Brain microvascular endothelial cell (primary cell): ENCODE data around the gene CFH.

Source experiments
- DNase-seq: peaks from one replicate; pipeline ENCODE4 v3.0.0-alpha.2; 2020
- H3K27ac ChIP-seq: fragments of 250-450 bp; sonication (Bioruptor Pico); 2 replicates; pipeline ENCODE4 v1.5.1; 2020; ENCODE audit warnings: mild to moderate bottlenecking, moderate library complexity
- H3K27me3 ChIP-seq: fragments of 250-450 bp; sonication (Bioruptor Pico); replicated peaks from 2 replicates; pipeline ENCODE4 v1.5.1; 2020; ENCODE audit warnings: mild to moderate bottlenecking
- H3K36me3 ChIP-seq: fragments of 250-450 bp; sonication (Bioruptor Pico); replicated peaks from 2 replicates; pipeline ENCODE4 v1.5.1; 2020; ENCODE audit warnings: mild to moderate bottlenecking
- H3K4me3 ChIP-seq: 2 replicates; pipeline ENCODE4 v1.5.1; 2011; ENCODE audit warnings: low read depth, mild to moderate bottlenecking, control low read depth, low read length, moderate library complexity
- in situ Hi-C: cut with HindIII; loops from 2 replicates; pipeline ENCODE4 v1.10.0; 2017; ENCODE audit warnings: low sequenced_read_pairs, low pct_ligation_motif_present
- TF ChIP-seq, protein P1 (sequence below): IDR thresholded peaks from 2 replicates; pipeline ENCODE4 v1.5.1; 2011; ENCODE audit warnings: low read depth, mild to moderate bottlenecking, moderate library complexity, low read length, control low read depth, inconsistent platforms; ENCODE audit errors: missing control alignments

Gene CFH

DNA sequence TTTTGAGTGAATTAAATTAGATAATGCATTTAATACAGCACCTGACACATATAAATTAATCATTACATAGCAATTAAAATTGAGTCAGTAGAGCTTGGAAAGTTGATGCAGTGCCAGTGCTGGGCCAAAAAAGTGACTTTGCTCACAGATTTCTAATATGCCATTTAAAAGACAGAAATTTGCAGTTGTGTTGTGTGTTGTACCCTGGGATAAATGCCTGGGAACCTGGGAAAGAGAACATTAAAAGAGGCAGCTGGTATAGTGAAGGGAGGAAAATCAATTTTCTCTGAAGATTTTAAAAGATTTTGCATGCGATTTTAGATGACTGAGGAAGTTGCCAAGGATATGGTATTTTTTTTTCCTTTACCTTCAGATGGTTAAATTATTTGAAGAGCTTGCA lies 10.9 kb upstream of the CFH start:
- in situ Hi-C loops, result no loop called here
- Histone ChIP-seq H3K27ac (no peak overlapping the region), H3K4me3 (no peak overlapping the region), H3K27me3 (no peaks in the 10 kb centered on the region), H3K36me3 (no peaks in the 10 kb centered on the region)
- TF ChIP-seq, protein P1, sequence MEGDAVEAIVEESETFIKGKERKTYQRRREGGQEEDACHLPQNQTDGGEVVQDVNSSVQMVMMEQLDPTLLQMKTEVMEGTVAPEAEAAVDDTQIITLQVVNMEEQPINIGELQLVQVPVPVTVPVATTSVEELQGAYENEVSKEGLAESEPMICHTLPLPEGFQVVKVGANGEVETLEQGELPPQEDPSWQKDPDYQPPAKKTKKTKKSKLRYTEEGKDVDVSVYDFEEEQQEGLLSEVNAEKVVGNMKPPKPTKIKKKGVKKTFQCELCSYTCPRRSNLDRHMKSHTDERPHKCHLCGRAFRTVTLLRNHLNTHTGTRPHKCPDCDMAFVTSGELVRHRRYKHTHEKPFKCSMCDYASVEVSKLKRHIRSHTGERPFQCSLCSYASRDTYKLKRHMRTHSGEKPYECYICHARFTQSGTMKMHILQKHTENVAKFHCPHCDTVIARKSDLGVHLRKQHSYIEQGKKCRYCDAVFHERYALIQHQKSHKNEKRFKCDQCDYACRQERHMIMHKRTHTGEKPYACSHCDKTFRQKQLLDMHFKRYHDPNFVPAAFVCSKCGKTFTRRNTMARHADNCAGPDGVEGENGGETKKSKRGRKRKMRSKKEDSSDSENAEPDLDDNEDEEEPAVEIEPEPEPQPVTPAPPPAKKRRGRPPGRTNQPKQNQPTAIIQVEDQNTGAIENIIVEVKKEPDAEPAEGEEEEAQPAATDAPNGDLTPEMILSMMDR, result no peak
- no peak for DNase-seq

DNA sequence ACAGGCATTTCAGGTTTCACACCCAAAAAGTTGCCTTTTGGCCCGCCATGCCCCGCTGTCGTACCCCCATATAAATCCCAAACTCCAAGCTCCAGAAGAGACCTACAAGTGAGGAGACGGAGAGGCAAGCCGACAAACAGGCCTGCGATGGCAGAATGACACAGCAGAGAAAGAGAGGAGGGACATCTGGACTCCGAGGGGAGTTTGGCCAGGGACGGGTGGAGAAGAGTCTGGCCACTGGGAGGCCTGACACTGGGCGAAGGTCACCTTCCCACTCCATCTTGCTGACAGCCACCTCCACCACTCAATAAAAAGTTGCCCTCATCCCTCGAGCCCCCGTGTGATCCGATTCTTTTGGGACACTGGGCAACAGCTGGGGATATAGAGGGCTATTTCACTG lies 1.9 kb upstream of the CFH start:
- TF ChIP-seq, protein P1, result no peak
- Histone ChIP-seq H3K36me3 (no peaks in the 10 kb centered on the region), H3K27me3 (no peaks in the 10 kb centered on the region), H3K4me3 (no peak overlapping the region), H3K27ac (no peak overlapping the region)
- DNase-seq, result no peak
- in situ Hi-C loops, result no loop called here

DNA sequence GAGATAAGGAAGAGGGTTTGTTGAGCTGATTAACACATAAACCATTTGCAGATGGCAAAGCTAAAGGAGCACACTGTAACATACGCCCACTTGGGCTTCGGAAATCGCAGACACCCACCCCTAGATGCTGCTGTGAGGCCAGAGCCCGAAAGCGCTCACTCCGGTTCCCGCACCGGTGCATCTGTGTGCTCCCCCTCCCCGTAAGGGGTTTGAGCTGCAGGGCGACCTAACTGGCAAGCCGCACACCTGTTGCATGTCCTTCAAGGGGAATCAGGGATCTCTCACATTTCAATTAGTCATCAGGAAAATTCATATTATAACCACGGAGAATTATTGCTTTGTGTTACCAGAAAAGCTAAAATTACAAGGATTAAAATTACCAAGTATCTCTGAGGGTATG lies 1.4 kb upstream of the CFH start:
- in situ Hi-C loops, result no loop called here
- no peak overlapping the region for H3K27ac ChIP-seq
- H3K4me3 ChIP-seq, result no peak overlapping the region
- no peaks in the 10 kb centered on the region for H3K36me3 ChIP-seq
- TF ChIP-seq, protein P1, result no peak
- no peaks in the 10 kb centered on the region for H3K27me3 ChIP-seq
- no peak for DNase-seq

DNA sequence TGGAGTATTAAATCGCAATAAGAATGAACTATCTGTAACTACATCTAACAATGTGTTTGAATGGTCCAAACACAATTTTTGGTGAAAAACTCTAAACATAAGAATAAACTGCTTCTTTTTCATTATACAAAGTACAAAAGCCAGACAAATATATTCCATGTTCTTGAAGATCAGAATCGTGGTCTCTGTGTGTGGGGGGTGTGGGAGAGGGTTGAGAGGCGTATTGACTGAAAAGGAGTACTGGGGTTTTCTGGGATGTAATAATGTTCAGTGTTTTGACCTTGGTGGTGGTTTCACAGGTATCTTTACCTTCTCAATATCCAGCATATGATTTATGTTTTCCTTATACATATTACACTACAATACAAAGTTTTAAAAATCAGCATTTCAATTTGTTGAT lies 764 bp upstream of the CFH start:
- Histone ChIP-seq H3K27me3 (no peaks in the 10 kb centered on the region), H3K27ac (peak overlapping the region; percentile 26), H3K36me3 (no peaks in the 10 kb centered on the region), H3K4me3 (no peak overlapping the region)
- TF ChIP-seq, protein P1, result no peak
- in situ Hi-C loops, result no loop called here
- DNase-seq, result no peak

DNA sequence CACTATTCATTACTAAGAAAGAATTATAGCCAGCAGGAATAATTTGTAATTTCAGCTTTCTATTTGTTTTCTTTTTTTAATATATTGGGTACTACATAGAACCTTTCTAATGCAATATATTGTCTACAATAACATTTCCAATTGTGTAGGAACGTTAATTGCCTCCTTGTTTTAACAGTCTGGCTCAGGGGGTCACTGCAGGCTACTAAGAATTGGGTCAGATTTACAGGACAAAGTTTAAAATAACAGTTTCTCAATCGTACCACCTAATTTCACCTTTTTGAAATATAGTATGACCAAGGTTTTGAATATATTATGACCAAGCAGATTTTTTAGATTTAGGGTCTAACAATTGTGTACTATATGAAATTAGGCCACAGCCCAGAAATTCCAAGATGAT lies 2.4 kb downstream of the CFH start:
- H3K36me3 ChIP-seq, result no peaks in the 10 kb centered on the region
- in situ Hi-C loops, result no loop called here
- no peak overlapping the region for H3K27ac ChIP-seq
- TF ChIP-seq, protein P1, result no peak
- DNase-seq, result no peak
- no peaks in the 10 kb centered on the region for H3K27me3 ChIP-seq
- H3K4me3 ChIP-seq, result peak overlapping the region; percentile 54

DNA sequence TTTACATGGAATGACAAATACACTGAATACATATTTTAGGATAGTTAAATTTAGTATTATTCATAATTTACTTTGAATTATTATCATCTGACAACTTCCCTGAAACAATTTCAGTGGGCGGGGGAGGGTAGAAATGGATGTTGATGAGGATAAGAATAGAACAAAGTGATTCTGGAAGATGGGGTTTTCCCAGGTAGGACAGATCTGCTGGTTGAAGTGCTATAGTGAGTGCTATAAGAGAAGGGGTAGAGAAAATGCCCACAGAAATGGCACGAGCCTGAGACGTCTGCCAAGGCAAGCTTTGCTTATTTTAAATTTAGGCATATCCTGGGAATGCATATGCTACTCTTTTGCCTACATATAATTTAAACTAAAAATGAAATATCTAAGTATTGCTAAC lies 3.2 kb downstream of the CFH start:
- DNase-seq, result no peak
- H3K4me3 ChIP-seq, result no peak overlapping the region
- in situ Hi-C loops, result no loop called here
- H3K27ac ChIP-seq, result no peak overlapping the region
- TF ChIP-seq, protein P1, result no peak
- H3K27me3 ChIP-seq, result no peaks in the 10 kb centered on the region
- no peaks in the 10 kb centered on the region for H3K36me3 ChIP-seq
